ENCODE results near the gene RAB40B. TPM values are rescaled to one million over a fixed set of nuclear protein-coding genes. Genes with fewer than 3 reads are reported as not detected.
"Not testable (repeated sequence)": the region's sequence is repeated elsewhere in the genome, so short reads cannot be mapped to it uniquely, and the experiment has no call there.

RAB40B gene
- polyA plus RNA-seq, 4 donors: 16.6 to 25.3 (median 22.3) TPM

DNA sequence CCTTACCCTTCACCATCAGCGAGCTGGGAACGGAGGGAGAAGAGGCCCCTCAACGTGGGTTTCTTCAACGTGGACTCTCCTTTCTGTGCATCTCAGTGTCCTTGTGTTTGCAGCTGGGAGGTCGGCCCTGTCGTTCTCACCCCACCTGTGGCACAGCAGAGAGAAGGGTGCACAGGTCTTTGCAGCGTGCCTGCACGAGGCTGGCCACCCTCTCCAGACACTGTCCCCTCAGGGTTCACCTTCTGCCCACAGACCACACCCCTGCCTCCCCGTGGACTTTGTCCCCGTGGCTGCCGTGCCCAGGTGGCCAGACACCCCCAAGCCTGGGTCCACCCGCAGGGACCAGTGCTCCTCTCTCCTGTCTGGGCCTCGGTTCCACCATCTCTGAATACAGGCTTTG lies 43.0 kb downstream of the RAB40B start:
- no peak for DNase-seq (ENCODE audit: low read depth in 4 of 4, low spot score in 2 of 4)

DNA sequence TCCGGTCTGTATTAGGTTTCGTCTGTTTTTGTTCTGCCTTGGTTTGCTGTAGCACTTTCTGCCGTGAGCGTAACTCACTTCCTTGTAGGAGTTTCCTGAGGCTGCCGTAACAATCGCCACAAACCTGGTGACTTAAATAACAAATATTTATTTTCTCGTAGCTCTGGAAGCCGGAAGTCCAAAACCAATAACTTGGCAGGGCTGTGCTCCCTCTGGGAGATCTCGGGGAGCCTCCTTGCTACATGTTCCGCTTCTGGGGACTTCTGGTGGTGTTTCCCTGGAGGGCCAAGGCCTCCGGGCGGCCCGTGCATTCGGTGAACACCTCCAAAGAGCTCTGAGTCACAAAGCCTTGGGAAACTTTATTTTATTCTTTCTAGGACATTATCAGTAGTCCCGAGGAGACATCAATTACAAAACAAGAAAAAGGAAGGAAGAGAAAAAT lies 43.4 kb downstream of the RAB40B start:
- no peak for DNase-seq (ENCODE audit: low read depth in 4 of 4, low spot score in 2 of 4)

DNA sequence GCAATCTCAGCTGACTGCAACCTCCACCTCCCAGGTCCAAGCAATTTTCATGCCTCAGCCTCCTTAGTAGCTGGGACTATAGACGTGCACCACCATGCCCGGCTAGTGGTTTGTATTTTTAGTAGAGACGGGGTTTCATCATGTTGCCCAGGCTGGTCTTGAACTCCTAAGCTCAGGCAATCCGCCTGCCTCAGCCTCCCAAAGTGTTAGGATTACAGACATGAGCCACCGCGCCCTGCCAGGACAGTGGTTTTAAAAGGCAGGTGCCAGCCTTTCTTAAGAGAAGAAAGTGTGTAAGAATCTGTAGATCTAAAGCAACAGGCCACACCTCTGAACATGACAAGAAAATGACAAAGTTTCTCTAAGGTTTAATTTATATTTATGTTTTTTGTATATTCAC lies 43.9 kb downstream of the RAB40B start:
- DNase-seq (ENCODE audit: low read depth in 4 of 4, low spot score in 2 of 4): not testable (repeated sequence)

DNA sequence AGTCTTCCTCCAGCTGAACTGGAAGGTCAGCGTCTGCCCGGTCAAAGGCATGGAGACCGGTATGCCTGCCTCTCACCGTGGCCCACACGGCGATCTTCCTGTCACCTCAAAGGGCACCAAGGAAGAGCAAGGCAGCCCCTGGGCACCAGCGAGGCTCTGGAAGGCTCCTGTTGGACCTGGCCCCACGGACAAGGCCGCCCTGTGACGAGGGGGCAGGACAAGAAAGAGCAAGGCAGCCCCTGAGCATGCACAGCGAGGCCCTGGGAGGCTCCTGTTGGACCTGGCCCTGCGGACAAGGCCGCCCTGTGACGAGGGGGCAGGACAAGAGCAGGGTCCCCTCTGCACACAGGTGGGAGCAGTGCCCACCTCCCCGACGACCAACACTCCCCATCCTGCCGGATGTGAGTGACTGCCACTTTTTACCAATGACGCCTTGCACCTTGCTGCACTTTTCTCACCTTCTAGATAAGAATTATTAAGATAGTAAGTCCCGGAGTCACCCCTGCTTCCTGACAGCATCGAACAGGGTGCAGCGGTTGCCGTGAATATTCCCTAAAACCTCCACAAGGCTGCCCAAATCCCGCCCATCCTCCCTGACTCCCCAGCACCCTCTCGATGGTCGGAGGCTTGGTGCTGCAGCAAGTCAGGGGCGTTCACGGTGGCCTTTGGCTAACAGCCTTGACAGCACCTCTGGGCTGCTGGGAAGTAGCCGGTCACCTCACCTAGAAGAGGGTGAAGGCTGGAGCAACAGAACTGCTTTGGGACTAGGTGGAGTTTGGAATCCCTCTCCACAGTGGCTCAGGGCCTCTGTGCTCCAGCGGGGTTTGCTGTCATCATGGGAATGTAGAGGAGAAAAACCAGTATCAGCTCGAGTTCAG lies 44.6 kb downstream of the RAB40B start:
- DNase-seq (ENCODE audit: low read depth in 4 of 4, low spot score in 2 of 4): no peak

DNA sequence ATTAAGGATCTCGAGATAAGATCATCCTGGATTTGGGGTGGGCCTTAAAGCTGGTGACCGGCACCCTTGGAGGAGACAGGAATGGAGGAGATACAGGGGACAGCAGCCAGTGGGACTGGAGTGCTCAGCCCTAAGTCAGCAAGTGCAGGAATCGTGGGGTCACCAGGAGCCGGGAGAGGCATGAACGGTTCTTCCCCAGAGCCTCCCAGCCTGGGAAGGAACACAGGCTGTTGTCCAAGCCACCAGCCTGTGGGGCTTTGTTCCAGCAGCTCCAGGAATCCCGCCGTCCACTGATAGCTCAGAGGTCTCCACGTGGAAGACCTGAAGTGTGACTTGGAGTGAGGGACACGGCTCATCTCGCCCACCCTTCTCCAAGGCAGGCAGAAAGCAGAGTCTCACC lies 47.8 kb downstream of the RAB40B start:
- DNase-seq (ENCODE audit: low read depth in 4 of 4, low spot score in 2 of 4): no peak

DNA sequence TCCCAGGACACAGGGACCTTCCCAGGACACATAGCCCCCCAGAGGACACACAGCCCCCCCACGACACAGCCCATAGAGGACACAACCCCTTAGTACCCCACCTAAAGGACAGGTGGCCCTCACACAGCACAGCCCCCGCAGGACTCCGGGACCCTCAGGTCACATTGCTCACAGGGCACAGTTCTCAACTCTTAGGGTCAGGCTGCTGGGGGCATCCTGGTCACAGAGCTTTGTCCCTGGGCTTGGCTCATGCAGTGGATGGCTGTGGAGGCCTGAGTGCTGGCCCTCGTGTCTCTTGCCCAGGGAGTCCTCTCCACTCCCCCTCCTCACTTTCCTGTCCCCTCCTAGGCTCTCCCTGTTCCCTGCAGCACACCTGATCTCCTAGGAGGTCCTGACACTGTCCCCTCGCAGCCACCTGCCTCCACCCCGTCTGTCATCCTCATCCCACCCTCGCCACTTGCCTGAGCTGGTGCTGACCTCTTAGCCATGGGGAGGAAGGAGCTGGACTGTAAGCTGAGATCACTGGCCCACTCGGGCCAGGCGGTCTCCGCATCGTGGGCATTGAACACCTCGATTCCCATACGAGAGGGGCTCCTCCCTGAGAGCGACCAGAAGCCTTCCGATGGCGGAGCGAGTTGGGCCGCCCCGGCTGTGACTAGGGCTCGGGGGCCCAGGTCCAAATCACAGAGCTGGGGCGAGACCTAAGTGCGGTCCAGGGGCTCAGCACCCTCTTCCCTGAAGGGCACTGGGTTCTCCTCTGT lies 48.8 kb downstream of the RAB40B start:
- no peak for DNase-seq (ENCODE audit: low read depth in 4 of 4, low spot score in 2 of 4)

DNA sequence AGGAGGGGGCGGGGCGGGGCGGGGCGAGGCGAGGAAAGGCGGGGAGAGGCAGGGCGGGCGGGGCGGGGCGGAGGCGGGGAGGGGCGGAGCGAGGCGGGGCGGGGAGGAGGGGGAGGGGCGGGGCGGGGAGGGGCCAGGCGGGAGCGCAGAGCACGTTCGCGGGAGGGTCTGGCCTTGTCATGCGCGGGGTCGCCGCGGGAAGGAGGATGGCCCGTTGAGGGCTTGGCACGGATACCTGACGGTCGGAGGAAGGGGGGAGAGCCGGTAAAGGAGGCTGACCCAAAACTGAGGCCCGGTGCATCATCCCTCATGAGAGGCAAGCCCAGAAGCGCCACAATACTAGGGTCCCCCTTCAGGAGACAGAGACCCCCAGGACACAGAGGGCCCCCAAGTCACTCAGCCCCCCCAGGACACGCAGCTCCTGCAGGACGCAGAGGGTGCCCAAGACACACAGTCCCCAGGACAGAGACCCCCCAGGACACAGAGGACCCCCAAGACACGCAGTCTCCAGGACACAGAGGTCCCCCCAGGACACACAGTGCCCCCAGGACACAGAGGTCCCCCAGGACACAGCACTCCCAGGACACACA lies 49.7 kb downstream of the RAB40B start:
- DNase-seq (ENCODE audit: low read depth in 4 of 4, low spot score in 2 of 4): no peak

DNA sequence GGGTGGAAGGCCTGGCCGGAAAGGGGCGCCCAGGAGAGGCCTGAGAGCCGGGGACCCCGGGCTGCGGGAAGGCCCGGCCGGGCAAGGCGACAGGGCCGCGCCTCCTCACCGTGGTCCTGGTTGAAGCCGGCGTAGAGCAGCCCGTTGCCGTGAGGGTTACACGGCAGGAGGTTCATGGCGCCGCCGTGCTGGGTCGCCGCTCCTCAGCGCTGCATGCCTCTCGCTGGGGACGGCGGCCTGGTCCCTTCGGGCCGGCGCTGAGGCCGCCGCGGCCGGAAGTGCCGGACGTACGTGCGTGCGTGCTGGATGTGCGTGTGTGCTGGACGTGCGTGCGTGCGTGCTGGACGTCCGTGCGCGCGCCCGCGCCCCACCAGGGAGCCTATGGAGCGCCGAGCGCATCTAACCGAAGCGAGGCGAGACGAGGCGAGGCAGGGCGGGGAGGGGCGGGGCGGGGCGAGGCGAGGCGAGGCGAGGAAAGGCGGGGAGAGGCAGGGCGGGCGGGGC lies 50.3 kb downstream of the RAB40B start, which contains the start of gene WDR45B:
TSS of gene WDR45B (minus strand) at position 280 of the 504 bp plus-strand sequence. CDS start at position 176, 104 bp downstream.
- DNase-seq (ENCODE audit: low read depth in 4 of 4, low spot score in 2 of 4): peak in 3 of 4 donors; percentile 87 to 91 (median 90)

DNA sequence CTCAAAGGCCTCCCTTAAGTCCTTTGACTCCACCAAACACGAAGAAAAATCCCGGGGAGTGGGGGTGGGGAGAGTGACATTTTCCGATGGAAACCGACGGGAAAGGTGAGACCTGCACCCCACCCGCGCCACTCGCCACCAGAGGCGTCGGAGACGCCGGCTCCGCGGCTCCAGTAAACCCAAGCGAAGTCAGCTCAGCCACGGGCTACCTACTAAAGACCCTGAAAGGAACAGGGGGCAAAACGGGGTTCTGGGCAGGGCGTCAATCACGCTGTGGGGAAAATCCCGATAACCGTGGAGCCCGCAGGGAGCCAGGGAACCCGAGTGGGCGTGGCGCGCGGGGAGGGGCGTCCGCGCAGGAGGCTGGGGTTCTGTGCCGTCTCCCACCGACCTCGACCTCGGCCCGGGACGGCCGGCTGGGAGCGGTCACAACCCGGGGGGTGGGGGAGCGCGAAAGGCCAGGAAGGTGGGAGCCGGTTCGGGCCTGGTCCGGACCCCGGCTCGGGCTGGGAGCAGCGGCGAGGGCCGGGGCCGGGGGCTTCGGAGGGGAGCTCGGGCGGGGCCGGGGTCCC lies 50.8 kb downstream of the RAB40B start:
- DNase-seq (ENCODE audit: low read depth in 4 of 4, low spot score in 2 of 4): no peak

DNA sequence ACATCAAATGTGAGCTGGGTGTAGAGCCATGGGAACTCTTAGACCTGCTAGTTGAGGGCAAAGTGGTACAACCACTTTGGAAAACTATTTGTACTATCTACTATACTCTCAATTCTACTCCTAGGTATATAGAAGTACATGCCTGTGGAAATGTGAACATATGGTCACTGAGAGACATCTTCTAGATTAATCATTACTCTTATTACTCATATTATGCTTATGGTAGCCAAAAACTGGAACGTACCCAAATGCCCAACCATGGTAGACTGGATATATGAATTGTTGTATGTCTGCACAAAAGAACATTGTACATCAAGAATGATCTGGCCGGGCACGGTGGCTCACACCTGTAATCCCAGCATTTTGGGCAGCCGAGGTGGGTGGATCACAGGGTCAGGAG lies 53.0 kb downstream of the RAB40B start:
- no peak for DNase-seq (ENCODE audit: low read depth in 4 of 4, low spot score in 2 of 4)

DNA sequence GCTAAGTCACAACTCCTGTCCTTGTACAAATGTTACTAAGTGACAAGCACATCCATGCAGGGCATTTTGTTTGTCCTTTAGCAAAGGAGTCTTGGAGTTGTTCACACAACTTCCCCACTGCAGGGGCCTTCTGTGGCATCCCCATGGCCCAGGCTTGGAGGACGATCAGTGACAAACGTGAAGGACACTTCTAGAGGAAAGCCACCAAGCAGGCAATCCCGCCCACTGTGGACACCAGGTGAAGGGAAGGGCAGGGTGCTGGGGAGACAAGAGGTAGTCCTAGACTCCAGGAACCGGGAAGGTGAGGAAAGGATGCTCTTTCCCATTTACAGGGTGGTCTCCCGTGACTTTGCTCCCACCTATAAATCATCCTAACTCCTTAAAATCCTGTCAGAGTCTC lies 54.4 kb downstream of the RAB40B start:
- DNase-seq (ENCODE audit: low read depth in 4 of 4, low spot score in 2 of 4): no peak

DNA sequence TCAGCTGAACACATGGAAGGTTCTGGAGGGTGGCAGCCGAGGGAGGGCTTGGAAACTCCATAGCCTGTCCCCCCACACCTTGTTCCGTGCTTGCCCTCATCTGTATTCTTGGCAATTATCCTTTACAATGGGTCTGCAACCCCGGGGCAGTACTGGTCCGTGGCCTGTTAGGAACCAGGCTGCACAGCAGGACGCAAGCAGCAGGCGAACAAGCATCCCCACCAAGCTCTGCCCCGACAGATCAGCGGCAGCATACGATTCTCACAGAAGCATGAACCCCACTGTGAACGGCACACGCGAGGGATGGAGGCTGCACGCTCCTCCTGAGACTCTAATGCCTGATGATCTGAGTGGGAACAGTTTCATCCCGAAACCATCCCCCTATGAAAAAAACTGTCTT lies 56.5 kb downstream of the RAB40B start:
- DNase-seq (ENCODE audit: low read depth in 4 of 4, low spot score in 2 of 4): no peak

DNA sequence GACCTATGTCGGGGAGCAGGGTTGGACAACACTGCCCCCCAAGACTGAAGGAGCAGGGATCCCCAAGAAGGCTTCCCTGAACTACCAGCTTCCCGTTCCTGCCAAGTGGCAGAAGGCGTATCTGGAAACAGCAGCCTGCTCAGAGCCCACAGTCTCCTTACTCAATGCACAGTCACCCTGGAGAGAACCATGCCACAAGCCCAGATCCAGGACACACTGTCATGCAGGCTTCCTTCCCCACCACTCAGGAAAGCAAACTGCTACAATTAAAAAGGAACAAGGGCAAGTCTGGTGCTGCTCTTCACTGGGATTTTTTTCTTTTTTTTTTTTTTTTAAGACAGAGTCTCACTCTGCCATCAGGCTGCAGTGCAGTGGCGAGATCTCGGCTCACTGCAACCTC lies 58.5 kb downstream of the RAB40B start:
- no peak for DNase-seq (ENCODE audit: low read depth in 4 of 4, low spot score in 2 of 4)

DNA sequence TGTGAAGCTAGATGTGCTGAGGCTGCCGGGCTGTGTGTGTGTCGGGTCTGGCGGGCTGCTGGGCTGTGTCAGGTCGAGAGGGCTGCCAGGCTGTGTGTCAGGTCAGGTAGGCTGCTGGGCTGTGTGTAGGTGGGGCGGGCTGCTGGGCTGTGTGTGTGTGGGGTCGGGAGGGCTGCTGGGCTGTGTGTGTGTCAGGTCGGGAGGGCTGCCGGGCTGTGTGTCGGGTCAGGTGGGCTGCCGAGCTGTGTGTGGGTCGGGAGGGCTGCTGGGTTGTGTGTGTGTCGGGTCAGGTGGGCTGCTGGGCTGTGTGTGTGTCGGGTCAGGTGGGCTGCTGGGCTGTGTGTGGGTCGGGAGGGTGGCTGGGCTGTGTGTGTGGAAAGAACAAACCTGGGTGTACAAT lies 58.9 kb downstream of the RAB40B start:
- DNase-seq (ENCODE audit: low read depth in 4 of 4, low spot score in 2 of 4): no peak

DNA sequence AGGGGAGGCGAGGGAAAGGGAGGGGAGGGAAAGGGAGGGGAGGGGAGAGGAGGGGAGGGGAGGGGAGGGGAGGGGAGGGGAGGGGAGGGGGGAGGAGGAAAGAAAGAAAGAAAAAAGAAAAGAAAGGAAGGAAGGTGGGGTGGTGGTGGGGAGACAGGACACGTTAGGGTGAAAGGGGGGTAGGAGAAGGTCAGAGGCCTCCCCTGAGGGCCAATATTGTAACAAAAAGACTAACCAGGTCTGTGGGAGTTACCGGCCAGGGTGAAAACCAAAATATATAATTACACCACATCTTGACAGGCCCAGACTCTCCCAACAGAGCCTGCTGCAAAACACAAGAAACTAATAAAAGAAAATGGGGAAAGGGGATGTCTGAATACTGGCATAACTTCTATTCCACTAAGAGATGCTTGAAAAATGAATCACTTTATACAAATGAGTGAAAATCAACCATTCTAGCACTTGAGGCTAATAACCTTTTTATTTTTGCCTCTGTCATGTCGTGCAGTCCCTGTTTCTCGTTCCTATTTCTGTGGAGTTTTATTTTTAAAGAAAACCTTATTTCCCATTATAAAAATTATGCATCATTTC lies 60.2 kb downstream of the RAB40B start:
- no peak for DNase-seq (ENCODE audit: low read depth in 4 of 4, low spot score in 2 of 4)

DNA sequence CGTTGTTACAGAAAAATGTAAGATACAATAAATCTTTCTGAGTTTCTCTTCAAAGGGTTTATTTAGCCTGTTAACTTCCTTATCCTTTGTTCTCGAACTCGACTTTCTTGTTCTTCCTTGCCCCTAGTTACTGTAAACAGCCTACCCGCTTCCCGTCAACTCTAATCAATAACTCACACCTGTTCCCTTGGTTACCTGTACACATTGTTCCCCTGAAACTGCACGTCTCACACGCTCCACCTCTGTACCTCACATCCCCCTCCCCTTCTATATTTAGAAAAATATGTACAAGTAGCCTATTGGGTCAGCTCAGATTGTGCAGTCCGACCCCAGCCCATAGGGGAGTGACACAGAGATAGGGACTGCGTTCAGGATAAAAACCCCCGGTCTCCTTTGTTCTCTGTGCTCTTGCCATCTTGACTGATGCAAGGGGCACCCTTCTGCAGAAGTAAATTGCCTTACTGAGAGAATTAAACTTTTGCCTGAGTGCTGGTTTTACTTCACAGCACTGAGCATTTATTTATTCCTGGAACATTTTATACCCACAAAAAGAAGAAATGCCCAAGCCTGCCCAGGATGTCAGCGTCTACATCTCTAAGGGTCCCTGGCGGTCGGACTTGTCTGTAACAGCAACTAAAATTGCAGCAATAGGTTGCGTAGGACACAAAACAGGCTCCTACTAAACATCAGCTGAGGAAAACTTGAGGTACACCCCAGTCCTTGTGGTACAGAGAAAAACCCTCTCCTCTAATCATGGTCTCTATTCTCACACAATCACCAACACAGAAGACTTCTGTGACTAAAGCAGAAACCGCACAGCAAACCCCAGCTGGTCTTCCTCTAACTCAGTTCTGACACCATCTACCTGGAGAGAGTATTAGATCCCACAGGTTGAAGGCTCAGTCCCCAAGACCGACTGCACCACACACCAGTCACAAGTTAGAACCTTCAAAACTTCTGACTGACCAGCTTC lies 61.6 kb downstream of the RAB40B start:
- no peak for DNase-seq (ENCODE audit: low read depth in 4 of 4, low spot score in 2 of 4)

DNA sequence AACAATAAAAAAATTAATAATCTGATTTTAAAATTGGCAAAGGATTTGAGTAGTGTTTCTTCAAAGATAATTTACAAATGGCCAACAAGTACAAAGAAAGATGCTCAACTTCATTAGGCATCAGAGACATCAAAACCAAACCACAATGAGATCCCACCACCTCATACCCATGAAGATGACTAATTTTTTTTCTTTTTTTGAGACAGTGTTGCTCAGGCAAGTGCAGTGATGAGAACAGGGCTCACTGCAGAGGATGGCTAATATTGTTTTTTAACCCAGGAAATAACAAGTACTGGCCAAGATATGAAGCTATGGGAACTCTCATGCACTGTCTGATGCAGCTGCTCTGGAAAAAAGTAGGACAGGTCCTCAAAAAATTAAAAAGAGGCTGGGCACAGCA lies 65.2 kb downstream of the RAB40B start:
- DNase-seq (ENCODE audit: low read depth in 4 of 4, low spot score in 2 of 4): no peak

DNA sequence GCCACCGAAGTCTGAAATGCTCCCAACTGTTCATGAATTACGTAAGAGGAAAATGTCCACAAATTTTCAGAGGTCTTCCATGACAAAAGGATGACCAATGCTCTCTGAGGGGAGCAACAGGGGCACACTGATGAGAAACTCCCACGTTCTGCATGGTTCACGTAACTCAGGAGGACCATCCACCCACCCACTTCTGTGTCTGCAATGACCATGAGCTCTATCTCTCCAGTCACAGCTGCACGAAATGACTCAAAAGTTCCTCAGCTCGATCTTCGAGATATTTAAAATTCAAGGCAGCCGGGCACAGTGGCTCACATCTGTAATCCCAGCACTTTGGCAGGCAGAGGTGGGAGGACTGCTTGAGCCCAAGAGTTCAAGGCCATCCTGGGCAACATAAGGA lies 66.0 kb downstream of the RAB40B start:
- DNase-seq (ENCODE audit: low read depth in 4 of 4, low spot score in 2 of 4): no peak

DNA sequence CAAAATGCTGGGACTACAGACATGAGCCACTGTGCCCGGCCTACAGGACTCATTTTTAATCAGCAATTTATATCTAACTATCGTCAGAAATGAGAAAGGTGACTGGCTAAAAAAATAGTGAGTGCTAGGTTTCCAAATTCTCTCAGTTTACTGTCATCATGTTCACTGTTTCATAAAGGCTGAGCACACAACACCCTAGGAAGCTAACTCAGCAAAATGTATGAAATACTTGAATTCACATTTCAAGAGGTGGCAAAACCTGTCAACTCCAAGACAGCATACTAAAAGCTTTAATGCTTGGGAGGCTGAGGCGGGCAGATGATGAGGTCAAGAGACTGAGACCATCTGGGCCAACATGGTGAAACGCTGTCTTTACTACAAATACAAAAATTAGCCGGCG lies 67.0 kb downstream of the RAB40B start:
- no peak for DNase-seq (ENCODE audit: low read depth in 4 of 4, low spot score in 2 of 4)
